ENCODE data around the gene NSD1. TPM values are rescaled to one million over a fixed set of nuclear protein-coding genes. Genes with fewer than 3 reads are reported as not detected.

The NSD1 gene
- total and polyA plus RNA-seq, 10 of the 15 experiments (the other 5 are each of a cell fraction or from before 2014, with no cell fraction given), result 7.0 to 57.9 (median 30.4) TPM

- no peak for TF ChIP-seq SIX5 (IDR thresholded peaks at IDR 0.05; ENCODE audit: low read depth, low read length, severe bottlenecking)
- 0 out of 2 replicates have a peak, but pooled peaks have one; percentile 30 for TF ChIP-seq ZNF207 (IDR thresholded peaks at IDR 0.05; ENCODE audit: borderline replicate concordance)
- peak; percentile 67; the same call in 1 of the 2 replicates for TF ChIP-seq HDGF (IDR thresholded peaks at IDR 0.05)
- TF ChIP-seq MYC (IDR thresholded peaks at IDR 0.05; ENCODE audit: insufficient read depth, insufficient read length, insufficient replicate concordance, low read length, severe bottlenecking), result no peak
- TF ChIP-seq ZNF592 (IDR thresholded peaks at IDR 0.05), result 0 out of 2 replicates have a peak, but pooled peaks have one; percentile 10
- TF ChIP-seq YBX1 (IDR thresholded peaks at IDR 0.05), result no peak
- TF ChIP-seq GABPA (IDR thresholded peaks at IDR 0.05; ENCODE audit: low read depth), result peak; percentile 68; the same call in 1 of the 2 replicates
- TF ChIP-seq SUZ12 (IDR thresholded peaks at IDR 0.05; ENCODE audit: unreplicated experiment), result no peak
- TF ChIP-seq MEF2B (IDR thresholded peaks at IDR 0.05; ENCODE audit: partially characterized antibody, poor library complexity, severe bottlenecking), result peak; percentile 49
- TF ChIP-seq SREBF1 (IDR thresholded peaks at IDR 0.05; ENCODE audit: low read length), result no peak
- TF ChIP-seq RBBP5 (conservative IDR thresholded peaks at IDR 0.05), result no peak
- peak; percentile 85 for TF ChIP-seq IRF4 (IDR thresholded peaks at IDR 0.05; ENCODE audit: low read depth, low read length)
- peak in 1 of 2 experiments; percentile 40; a peak in 1 of 4 replicates for TF ChIP-seq BHLHE40 (IDR thresholded peaks at IDR 0.05; ENCODE audit: borderline replicate concordance in 1 of 2, low read depth in 2 of 2, low read length in 1 of 2)
- peak; percentile 43 for TF ChIP-seq RELA (IDR thresholded peaks at IDR 0.05; ENCODE audit: borderline replicate concordance, partially characterized antibody)
- no peak for TF ChIP-seq RFX5 (IDR thresholded peaks at IDR 0.05; ENCODE audit: low read depth, low read length)
- TF ChIP-seq, protein P1, sequence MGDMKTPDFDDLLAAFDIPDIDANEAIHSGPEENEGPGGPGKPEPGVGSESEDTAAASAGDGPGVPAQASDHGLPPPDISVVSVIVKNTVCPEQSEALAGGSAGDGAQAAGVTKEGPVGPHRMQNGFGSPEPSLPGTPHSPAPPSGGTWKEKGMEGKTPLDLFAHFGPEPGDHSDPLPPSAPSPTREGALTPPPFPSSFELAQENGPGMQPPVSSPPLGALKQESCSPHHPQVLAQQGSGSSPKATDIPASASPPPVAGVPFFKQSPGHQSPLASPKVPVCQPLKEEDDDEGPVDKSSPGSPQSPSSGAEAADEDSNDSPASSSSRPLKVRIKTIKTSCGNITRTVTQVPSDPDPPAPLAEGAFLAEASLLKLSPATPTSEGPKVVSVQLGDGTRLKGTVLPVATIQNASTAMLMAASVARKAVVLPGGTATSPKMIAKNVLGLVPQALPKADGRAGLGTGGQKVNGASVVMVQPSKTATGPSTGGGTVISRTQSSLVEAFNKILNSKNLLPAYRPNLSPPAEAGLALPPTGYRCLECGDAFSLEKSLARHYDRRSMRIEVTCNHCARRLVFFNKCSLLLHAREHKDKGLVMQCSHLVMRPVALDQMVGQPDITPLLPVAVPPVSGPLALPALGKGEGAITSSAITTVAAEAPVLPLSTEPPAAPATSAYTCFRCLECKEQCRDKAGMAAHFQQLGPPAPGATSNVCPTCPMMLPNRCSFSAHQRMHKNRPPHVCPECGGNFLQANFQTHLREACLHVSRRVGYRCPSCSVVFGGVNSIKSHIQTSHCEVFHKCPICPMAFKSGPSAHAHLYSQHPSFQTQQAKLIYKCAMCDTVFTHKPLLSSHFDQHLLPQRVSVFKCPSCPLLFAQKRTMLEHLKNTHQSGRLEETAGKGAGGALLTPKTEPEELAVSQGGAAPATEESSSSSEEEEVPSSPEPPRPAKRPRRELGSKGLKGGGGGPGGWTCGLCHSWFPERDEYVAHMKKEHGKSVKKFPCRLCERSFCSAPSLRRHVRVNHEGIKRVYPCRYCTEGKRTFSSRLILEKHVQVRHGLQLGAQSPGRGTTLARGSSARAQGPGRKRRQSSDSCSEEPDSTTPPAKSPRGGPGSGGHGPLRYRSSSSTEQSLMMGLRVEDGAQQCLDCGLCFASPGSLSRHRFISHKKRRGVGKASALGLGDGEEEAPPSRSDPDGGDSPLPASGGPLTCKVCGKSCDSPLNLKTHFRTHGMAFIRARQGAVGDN (IDR thresholded peaks at IDR 0.05), result peak; percentile 62; the same call in 1 of the 2 replicates
- peak; percentile 99 for TF ChIP-seq IKZF2 (IDR thresholded peaks at IDR 0.05)
- 0 out of 3 replicates have a peak, but pooled peaks of 1 of the 2 experiments have one; percentile 16 for TF ChIP-seq EGR1 (IDR thresholded peaks at IDR 0.05; ENCODE audit: borderline replicate concordance in 1 of 2, low read depth in 2 of 2, low read length in 2 of 2)
Measured at GRCh38 chr5:177300236-177300880, 166.8 kb downstream of the NSD1 start (continued).
